NB4 (cell line): ENCODE results near the gene PRDX2.

Experiments used
- DNase-seq: peaks from one replicate; pipeline ENCODE4 v3.0.0; 2010; ENCODE audit warnings: low read depth
- H3K4me3 ChIP-seq: one replicate; pipeline ENCODE4 v1.5.1; 2011; ENCODE audit warnings: mild to moderate bottlenecking, low read depth, low read length, moderate library complexity
- MYC ChIP-seq: IDR thresholded peaks from 2 replicates; pipeline ENCODE4 v1.6.1; 2011; ENCODE audit warnings: low read depth, low read length
- POLR2A ChIP-seq: IDR thresholded peaks from 2 replicates; pipeline ENCODE4 v1.6.1; 2011; ENCODE audit warnings: mild to moderate bottlenecking; ENCODE audit not compliant: insufficient read length; ENCODE audit errors: extremely low read depth
- TF ChIP-seq, protein P1 (sequence below): IDR thresholded peaks from one replicate; pipeline ENCODE4 v1.5.1; 2012; ENCODE audit warnings: low read depth, low read length
- TF ChIP-seq, protein P2 (sequence below): IDR thresholded peaks from 2 replicates; pipeline ENCODE4 v1.6.1; 2011; ENCODE audit warnings: low read depth, low read length

The PRDX2 gene

DNA sequence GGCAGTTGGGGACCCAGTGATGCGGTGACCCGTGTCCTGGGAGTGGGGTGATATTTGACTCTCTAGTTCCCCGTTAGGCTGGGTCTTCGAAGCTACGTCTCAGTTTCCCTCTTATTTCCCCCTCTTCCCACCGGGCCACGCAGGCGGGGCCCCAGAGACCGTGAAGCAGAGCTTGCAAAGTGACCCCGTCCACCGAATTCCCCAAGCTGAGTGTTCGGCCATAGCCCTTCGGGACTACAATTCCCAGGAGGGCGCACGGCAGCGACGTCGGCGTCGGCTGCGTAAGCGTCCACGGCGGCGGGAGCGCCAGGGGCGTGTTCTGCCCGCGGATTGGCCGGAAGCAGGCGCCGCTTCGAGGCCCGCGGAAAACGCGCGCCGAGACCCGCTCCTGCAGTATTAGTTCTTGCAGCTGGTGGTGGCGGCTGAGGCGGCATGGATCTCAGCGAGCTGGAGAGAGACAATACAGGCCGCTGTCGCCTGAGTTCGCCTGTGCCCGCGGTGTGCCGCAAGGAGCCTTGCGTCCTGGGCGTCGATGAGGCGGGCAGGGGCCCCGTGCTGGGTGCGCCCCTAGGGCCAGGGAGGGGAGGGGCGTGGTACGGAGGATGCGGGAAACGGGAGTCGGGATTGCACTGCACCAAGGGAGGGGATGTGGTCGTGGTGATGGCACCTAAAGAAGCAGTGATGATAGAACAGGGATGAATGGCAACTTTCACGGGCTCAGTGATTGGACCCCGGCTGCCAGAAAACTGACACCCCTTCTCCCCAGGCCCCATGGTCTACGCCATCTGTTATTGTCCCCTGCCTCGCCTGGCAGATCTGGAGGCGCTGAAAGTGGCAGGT is 4.9 kb upstream of the PRDX2 start, which contains the start of gene RNASEH2A:
RNASEH2A (plus strand) TSS at position 343 of the 840 bp plus-strand sequence; CDS start at position 433, 90 bp downstream.
- 0 out of 2 replicates have a peak, but pooled peaks have one; percentile 31 for TF ChIP-seq MYC
- TF ChIP-seq, protein P1, sequence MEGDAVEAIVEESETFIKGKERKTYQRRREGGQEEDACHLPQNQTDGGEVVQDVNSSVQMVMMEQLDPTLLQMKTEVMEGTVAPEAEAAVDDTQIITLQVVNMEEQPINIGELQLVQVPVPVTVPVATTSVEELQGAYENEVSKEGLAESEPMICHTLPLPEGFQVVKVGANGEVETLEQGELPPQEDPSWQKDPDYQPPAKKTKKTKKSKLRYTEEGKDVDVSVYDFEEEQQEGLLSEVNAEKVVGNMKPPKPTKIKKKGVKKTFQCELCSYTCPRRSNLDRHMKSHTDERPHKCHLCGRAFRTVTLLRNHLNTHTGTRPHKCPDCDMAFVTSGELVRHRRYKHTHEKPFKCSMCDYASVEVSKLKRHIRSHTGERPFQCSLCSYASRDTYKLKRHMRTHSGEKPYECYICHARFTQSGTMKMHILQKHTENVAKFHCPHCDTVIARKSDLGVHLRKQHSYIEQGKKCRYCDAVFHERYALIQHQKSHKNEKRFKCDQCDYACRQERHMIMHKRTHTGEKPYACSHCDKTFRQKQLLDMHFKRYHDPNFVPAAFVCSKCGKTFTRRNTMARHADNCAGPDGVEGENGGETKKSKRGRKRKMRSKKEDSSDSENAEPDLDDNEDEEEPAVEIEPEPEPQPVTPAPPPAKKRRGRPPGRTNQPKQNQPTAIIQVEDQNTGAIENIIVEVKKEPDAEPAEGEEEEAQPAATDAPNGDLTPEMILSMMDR = no peak
- peak; percentile 79 for TF ChIP-seq POLR2A
- TF ChIP-seq, protein P2, sequence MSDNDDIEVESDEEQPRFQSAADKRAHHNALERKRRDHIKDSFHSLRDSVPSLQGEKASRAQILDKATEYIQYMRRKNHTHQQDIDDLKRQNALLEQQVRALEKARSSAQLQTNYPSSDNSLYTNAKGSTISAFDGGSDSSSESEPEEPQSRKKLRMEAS = no peak
- peak; percentile 94 for DNase-seq
- peak within 1 kb of the TSS; percentile 86 for H3K4me3 ChIP-seq

DNA sequence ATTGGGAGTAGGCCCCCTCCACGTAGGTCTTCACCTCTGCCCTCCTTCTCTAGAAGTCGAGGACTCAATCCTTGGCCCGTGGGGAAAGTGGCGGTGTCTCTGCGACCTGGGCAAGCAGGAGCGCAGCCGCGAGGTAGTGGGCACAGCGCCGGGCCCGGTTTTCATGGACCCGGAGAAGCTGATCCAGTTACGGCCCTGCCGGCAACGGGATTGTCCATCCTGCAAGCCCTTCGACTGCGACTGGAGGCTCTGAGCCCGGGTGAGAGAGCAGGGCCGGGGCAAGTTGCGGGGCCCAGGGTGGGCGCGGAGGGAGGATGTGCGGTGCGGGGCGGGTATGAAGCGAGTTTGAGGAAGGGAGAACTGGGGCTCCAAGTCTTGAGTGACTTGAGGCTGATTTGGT is 2.5 kb upstream of the PRDX2 start:
- no peak overlapping the region for H3K4me3 ChIP-seq
- no peak for DNase-seq
- TF ChIP-seq POLR2A = no peak
- TF ChIP-seq, protein P1 = no peak

DNA sequence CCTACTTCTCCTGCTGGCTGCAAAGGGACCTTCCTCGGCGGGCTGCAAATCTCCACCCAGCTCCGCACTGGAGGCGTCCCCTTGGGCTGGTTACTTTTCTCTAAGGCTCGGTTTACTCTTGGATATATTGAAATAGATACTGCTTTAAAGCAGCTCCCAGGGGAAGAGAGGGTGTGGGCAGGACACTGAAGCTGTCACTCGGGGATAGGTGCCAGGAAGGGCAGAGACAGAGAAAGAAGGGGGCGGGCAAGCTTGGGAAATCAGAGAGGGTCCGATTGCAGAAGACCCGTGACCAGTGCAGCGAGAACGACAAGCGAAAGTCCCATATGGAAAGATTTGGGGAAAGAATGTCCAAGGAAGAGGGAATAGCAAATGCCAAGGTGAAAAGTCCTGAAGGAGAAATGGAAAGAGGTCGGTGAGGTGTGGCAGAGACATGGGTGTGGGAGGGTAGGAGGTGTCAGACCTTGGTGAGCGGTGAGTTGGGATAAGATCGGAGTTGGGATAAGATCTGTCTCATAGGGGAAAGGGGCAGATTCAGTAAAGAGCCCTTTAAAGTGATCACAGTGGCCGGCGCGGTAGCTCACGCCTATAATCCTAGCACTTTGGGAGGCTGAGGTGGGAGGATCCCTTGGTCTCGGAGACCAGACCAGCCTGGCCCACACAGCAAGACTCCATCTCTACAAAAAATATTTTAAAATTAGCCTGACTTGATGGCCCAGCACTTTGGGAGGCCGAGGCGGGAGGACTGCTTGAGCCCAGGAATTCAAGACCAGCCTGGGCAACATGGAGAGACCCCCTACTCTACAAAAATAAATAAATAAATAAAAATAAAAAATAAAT is 887 bp upstream of the PRDX2 start:
- H3K4me3 ChIP-seq = peak overlapping the region; percentile 82
- no peak for DNase-seq
- TF ChIP-seq, protein P1 = no peak
- TF ChIP-seq, protein P2 = no peak
- no peak for TF ChIP-seq MYC
- no peak for TF ChIP-seq POLR2A

DNA sequence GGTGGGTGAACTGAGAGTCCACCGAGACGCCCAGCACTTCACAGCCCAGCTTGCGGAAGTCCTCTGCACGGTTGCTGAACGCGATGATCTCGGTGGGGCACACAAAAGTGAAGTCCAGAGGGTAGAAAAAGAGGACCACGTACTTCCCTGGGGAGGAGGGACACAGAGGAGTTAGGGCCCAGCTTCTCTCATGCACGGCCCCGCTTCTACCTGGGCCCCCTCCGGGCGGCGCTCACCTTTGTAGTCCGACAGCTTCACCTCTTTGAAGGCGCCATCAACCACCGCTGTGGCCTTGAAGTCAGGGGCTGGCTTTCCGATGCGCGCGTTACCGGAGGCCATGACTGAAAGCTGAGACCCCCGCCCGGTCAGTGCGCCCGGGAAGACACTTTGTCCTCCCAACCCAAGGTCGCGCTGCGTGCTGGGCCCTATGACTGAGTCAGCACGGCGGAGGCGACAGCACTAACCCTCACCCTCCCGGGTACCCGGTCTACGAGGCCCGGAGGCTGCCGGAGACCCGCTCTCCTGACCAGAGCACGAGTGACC is 606 bp downstream of the PRDX2 start:
- DNase-seq = peak; percentile 38
- peak overlapping the region; percentile 82 for H3K4me3 ChIP-seq
- no peak for TF ChIP-seq POLR2A
- TF ChIP-seq, protein P2 = no peak
- no peak for TF ChIP-seq MYC
- TF ChIP-seq, protein P1 = no peak

DNA sequence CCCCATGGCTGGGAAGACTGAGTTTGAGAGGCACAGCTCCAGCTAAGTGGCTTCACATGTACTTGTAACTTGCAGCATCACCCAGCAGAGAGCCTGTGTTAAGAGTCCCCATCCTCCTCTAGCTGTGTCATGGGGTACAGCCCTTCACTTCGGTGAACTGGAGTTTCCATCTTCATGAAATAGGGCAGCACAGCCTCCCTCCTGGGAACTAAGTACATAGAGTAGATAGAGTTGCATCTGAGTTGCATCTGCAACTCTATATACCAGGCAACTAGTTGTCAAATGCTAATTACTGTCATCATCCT is 1.2 kb downstream of the PRDX2 start:
- TF ChIP-seq, protein P1 = no peak
- TF ChIP-seq POLR2A (no peak), MYC (no peak)
- TF ChIP-seq, protein P2 = no peak
- no peak for DNase-seq
- H3K4me3 ChIP-seq = no peak overlapping the region
